ENCODE results near the gene SH3GL1. TPM values are rescaled to one million over a fixed set of nuclear protein-coding genes. Genes with fewer than 3 reads are reported as not detected.

SH3GL1 gene
- total RNA-seq, 1 donor from 2014 or later = 96.6 TPM

GRCh38 chr19:4389511-4390016 lies 10.8 kb downstream of the SH3GL1 start:
- Mint-ChIP-seq H3K9me3 (ENCODE audit: low read depth) (no peaks in the 10 kb centered on the region), H3K27me3 (ENCODE audit: low read depth) (no peaks in the 10 kb centered on the region), H3K4me3 (ENCODE audit: unreplicated experiment) (no peak overlapping the region), H3K36me3 (ENCODE audit: low read depth) (no peaks in the 10 kb centered on the region), H3K4me1 (ENCODE audit: low read depth) (peaks cover 89% of the 10 kb centered on the region), H3K27ac (ENCODE audit: unreplicated experiment) (peak overlapping the region; percentile 92)
- no peak for TF ChIP-seq CTCF (IDR thresholded peaks at IDR 0.05)
- DNase-seq (ENCODE audit: low spot score) = no peak

GRCh38 chr19:4389064-4389375 lies 11.3 kb downstream of the SH3GL1 start:
- no peak for TF ChIP-seq CTCF (IDR thresholded peaks at IDR 0.05)
- H3K4me1 Mint-ChIP-seq (ENCODE audit: low read depth) = peaks cover 87% of the 10 kb centered on the region
- no peaks in the 10 kb centered on the region for H3K27me3 Mint-ChIP-seq (ENCODE audit: low read depth)
- H3K9me3 Mint-ChIP-seq (ENCODE audit: low read depth) = no peaks in the 10 kb centered on the region
- DNase-seq (ENCODE audit: low spot score) = no peak
- no peak overlapping the region for H3K4me3 Mint-ChIP-seq (ENCODE audit: unreplicated experiment)
- peak overlapping the region; percentile 79 for H3K27ac Mint-ChIP-seq (ENCODE audit: unreplicated experiment)
- H3K36me3 Mint-ChIP-seq (ENCODE audit: low read depth) = no peaks in the 10 kb centered on the region

GRCh38 chr19:4388337-4389063 lies 11.8 kb downstream of the SH3GL1 start:
- H3K27me3 Mint-ChIP-seq (ENCODE audit: low read depth) = no peaks in the 10 kb centered on the region
- no peak overlapping the region for H3K4me3 Mint-ChIP-seq (ENCODE audit: unreplicated experiment)
- peak overlapping the region; percentile 59 for H3K27ac Mint-ChIP-seq (ENCODE audit: unreplicated experiment)
- peaks cover under 1% of the 10 kb centered on the region for H3K36me3 Mint-ChIP-seq (ENCODE audit: low read depth)
- no peak for DNase-seq (ENCODE audit: low spot score)
- peaks cover 88% of the 10 kb centered on the region for H3K4me1 Mint-ChIP-seq (ENCODE audit: low read depth)
- no peaks in the 10 kb centered on the region for H3K9me3 Mint-ChIP-seq (ENCODE audit: low read depth)
- TF ChIP-seq CTCF (IDR thresholded peaks at IDR 0.05) = no peak

DNA sequence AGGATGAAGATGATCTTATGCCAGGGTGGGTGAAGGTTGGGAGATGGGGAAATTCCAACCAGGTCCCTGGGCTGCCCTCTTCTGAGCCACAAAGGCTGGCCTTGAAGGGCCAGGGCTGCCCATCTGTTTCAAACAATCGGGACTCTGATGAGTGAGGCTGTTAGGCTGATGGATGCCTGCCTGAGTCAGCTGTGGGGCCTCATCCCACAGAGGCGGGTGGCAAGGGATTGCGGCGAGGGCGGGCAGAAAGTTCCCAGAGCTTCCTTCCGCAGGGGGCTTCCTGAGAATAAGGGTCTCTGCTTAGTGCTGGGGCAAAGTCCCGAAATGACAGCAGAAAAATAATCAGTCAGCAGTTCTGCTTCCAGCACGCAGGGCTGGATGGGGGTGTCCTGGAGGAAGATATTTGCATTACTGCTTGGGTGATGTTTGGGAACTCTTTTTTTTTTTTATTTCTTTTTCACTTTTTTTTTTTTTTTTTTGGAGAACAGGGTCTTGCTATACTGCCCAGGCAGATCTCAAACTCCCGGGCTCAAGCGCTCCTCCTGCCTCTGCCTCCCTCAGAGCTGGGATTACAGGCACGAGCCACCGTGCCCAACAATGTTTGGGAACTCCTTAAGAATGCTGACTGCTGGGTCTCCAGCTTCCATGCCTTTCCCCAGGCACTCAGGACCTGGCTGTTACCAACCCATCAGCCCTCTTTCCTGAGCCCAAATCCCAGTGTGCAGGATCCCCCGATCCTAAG lies 14.1 kb downstream of the SH3GL1 start:
- H3K4me3 Mint-ChIP-seq (ENCODE audit: unreplicated experiment) = no peak overlapping the region
- no peaks in the 10 kb centered on the region for H3K9me3 Mint-ChIP-seq (ENCODE audit: low read depth)
- peak overlapping the region; percentile 90 for H3K27ac Mint-ChIP-seq (ENCODE audit: unreplicated experiment)
- peaks cover 72% of the 10 kb centered on the region for H3K4me1 Mint-ChIP-seq (ENCODE audit: low read depth)
- TF ChIP-seq CTCF (IDR thresholded peaks at IDR 0.05) = peak; percentile 68
- DNase-seq (ENCODE audit: low spot score) = no peak
- H3K27me3 Mint-ChIP-seq (ENCODE audit: low read depth) = no peaks in the 10 kb centered on the region
- H3K36me3 Mint-ChIP-seq (ENCODE audit: low read depth) = peaks cover 2% of the 10 kb centered on the region

DNA sequence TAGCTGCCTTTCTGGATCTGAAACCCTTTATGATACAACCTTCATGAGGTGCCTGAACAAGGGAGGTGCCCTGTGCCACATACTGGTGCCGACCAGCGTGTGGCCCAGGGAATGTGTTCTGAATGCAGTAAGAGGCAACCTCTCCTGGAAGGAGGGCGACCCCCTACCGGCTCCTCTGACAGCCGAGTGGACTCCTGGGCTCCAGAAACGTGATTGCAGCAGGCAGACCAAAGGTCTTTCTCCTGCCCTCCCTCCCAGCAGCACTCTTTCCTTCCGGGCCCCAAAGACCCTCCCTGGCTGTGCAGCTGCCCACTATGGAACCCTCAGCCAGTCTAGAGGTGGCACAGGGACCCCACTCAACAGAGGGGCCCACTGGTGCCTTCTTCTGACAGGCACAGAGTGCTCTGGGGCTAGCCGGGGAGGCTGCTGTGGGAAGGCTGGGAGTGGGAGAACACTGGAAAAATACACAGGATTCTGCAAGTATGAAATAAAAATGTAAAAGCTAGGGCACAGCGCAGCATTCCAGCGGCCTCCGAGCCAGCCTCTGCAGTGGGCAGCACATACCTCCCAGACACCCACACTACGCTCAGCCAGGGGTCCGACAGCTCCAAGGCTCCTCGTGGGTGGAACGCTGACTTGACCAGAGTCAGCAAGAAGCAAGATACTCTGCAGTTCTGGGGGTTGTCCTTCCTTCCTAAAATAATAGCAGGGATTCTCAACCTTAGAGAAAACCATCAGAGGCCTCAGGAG lies 14.9 kb downstream of the SH3GL1 start:
- no peaks in the 10 kb centered on the region for H3K27me3 Mint-ChIP-seq (ENCODE audit: low read depth)
- DNase-seq (ENCODE audit: low spot score) = no peak
- peaks cover 68% of the 10 kb centered on the region for H3K4me1 Mint-ChIP-seq (ENCODE audit: low read depth)
- TF ChIP-seq CTCF (IDR thresholded peaks at IDR 0.05) = no peak
- H3K9me3 Mint-ChIP-seq (ENCODE audit: low read depth) = no peaks in the 10 kb centered on the region
- no peak overlapping the region for H3K4me3 Mint-ChIP-seq (ENCODE audit: unreplicated experiment)
- peaks cover 2% of the 10 kb centered on the region for H3K36me3 Mint-ChIP-seq (ENCODE audit: low read depth)
- peak overlapping the region; percentile 90 for H3K27ac Mint-ChIP-seq (ENCODE audit: unreplicated experiment)

All from chondrocyte (in vitro differentiated cells).